Endothelial cell of umbilical vein (primary cell): ENCODE data around the gene PTGDS. TPM values are rescaled to one million over a fixed set of nuclear protein-coding genes. Genes with fewer than 3 reads are reported as not detected.

Experiments used
- BruUV-seq: library from RNA; stranded (reverse); fragments of 400-500 nt; replicated peaks from 2 replicates; lab custom pipeline; 2021; lab: Mats Ljungman, UMichigan
- CTCF ChIA-PET: fragments of 300-600, 350-600 bp; sonication (Branson Sonifier 250); formaldehyde crosslinking; loops from one replicate; lab custom pipeline; 2021; ENCODE audit warnings: antibody characterized with exemption, inconsistent platforms; lab: Charles Lee
- POLR2A ChIA-PET: fragments of 300-600, 350-600 bp; sonication (Branson Sonifier 250); formaldehyde crosslinking; loops from one replicate; lab custom pipeline; 2021; ENCODE audit warnings: antibody characterized with exemption, inconsistent platforms; lab: Charles Lee
- DNase-seq: peaks from one replicate; pipeline ENCODE4 v3.0.0-alpha.2; 2011; ENCODE audit warnings: low read depth, low spot score
- FAIRE-seq: peaks from 2 replicates; lab custom pipeline; 2011; peaks lifted over from hg19 to GRCh38; lab: Jason Lieb, UNC
- H2AFZ ChIP-seq: 2 replicates; pipeline ENCODE4 v1.6.0; 2012; ENCODE audit warnings: low read depth, low read length, control low read depth, inconsistent platforms
- H3K27ac ChIP-seq: 2 replicates; pipeline ENCODE4 v1.5.1; 2011; ENCODE audit warnings: low read depth, mild to moderate bottlenecking, control low read depth, low read length, moderate library complexity; ENCODE audit not compliant: insufficient read depth
- H3K27me3 ChIP-seq, 2 experiments: 2 replicates each; pipeline versions ENCODE4 v1.6.0 to v1.6.1; 2011; ENCODE audit warnings: low read length in 2 of 2, mixed read lengths in 1 of 2; ENCODE audit not compliant: control insufficient read depth in 2 of 2, insufficient read depth in 2 of 2
- H3K36me3 ChIP-seq, 2 experiments: 2 replicates in 1 of 2; 3 replicates in 1 of 2; pipeline ENCODE4 v1.5.1; 2011; ENCODE audit warnings: low read length in 2 of 2, mild to moderate bottlenecking in 1 of 2, moderate library complexity in 1 of 2; ENCODE audit not compliant: control insufficient read depth in 2 of 2, insufficient read depth in 2 of 2; ENCODE audit errors: extremely low read depth in 1 of 2
- H3K4me1 ChIP-seq: 3 replicates; pipeline ENCODE4 v1.5.1; 2011; ENCODE audit warnings: mild to moderate bottlenecking, low read length; ENCODE audit not compliant: control insufficient read depth, insufficient read depth; ENCODE audit errors: extremely low read depth
- H3K4me2 ChIP-seq: 2 replicates; pipeline ENCODE4 v1.6.1; 2011; ENCODE audit warnings: low read length, control low read depth, mixed read lengths; ENCODE audit not compliant: insufficient read depth
- H3K4me3 ChIP-seq, 3 experiments: fragments of 200-600 bp in 1 of 3; sonication (generic), shearing (Covaris generic) in 1 of 3; replicated peaks in 1 of 3; 2 replicates each; pipeline ENCODE4 v1.5.1; 2011 to 2016; ENCODE audit warnings: control low read depth in 3 of 3, low read length in 3 of 3, mild to moderate bottlenecking in 2 of 3, inconsistent platforms in 1 of 3, low read depth in 1 of 3, moderate library complexity in 1 of 3; ENCODE audit not compliant: insufficient read depth in 1 of 3
- H3K79me2 ChIP-seq: 2 replicates; pipeline ENCODE4 v1.6.0; 2012; ENCODE audit warnings: low read length, inconsistent platforms; ENCODE audit not compliant: control insufficient read depth, insufficient read depth
- H3K9ac ChIP-seq: replicated peaks from 2 replicates; pipeline ENCODE3; 2011; ENCODE audit warnings: low read length, control low read depth; ENCODE audit not compliant: insufficient read depth; ENCODE audit errors: extremely low read depth
- H3K9me1 ChIP-seq: replicated peaks from 3 replicates; pipeline ENCODE4 v1.6.0; 2011; ENCODE audit warnings: mild to moderate bottlenecking, low read length; ENCODE audit not compliant: control insufficient read depth, insufficient read depth; ENCODE audit errors: extremely low read depth
- H3K9me3 ChIP-seq: replicated peaks from 2 replicates; pipeline ENCODE4 v1.5.1; 2012; ENCODE audit warnings: low read length, inconsistent platforms; ENCODE audit not compliant: control insufficient read depth, insufficient read depth
- H4K20me1 ChIP-seq: replicated peaks from 2 replicates; pipeline ENCODE3; 2011; ENCODE audit warnings: mild to moderate bottlenecking, low read length; ENCODE audit not compliant: control insufficient read depth, insufficient read depth; ENCODE audit errors: extremely low read depth
- CTCF ChIP-seq, 2 donors: IDR thresholded peaks; 1 replicate in 1 of 2; 2 replicates in 1 of 2; pipeline ENCODE4 v1.5.1; 2011; ENCODE audit warnings: low read length in 2 of 2, mild to moderate bottlenecking in 2 of 2, moderate library complexity in 2 of 2, control low read depth in 1 of 2, inconsistent platforms in 1 of 2, low read depth in 1 of 2; ENCODE audit not compliant: insufficient read depth in 1 of 2; ENCODE audit errors: extremely low read depth in 1 of 2
- EZH2 ChIP-seq: IDR thresholded peaks from 2 replicates; pipeline ENCODE4 v1.6.1; 2012; ENCODE audit warnings: borderline replicate concordance, low read depth, mild to moderate bottlenecking, moderate library complexity, low read length, inconsistent platforms; ENCODE audit not compliant: severe bottlenecking
- FOS ChIP-seq: IDR thresholded peaks from 2 replicates; pipeline ENCODE4 v1.6.1; 2011; ENCODE audit warnings: mild to moderate bottlenecking, low read length, moderate library complexity, borderline replicate concordance; ENCODE audit not compliant: insufficient read depth
- GATA2 ChIP-seq: IDR thresholded peaks from 2 replicates; pipeline ENCODE4 v1.7.0; 2011; ENCODE audit warnings: low read depth, mild to moderate bottlenecking, moderate library complexity, mixed read lengths, low read length; ENCODE audit not compliant: insufficient read length, insufficient read depth
- JUN ChIP-seq: IDR thresholded peaks from 2 replicates; pipeline ENCODE4 v1.6.1; 2011; ENCODE audit warnings: borderline replicate concordance, low read depth; ENCODE audit not compliant: insufficient read length, insufficient read depth
- MAX ChIP-seq: IDR thresholded peaks from 2 replicates; pipeline ENCODE4 v1.6.1; 2011; ENCODE audit not compliant: insufficient read depth, insufficient read length
- MYC ChIP-seq: IDR thresholded peaks from one replicate; pipeline ENCODE4 v1.6.1; 2011; ENCODE audit warnings: mild to moderate bottlenecking, low read depth, low read length
- POLR2A ChIP-seq: IDR thresholded peaks from 2 replicates; pipeline ENCODE4 v1.6.1; 2012; ENCODE audit warnings: low read depth, mild to moderate bottlenecking, control low read depth, low read length
- POLR2AphosphoS5 ChIP-seq: IDR thresholded peaks from 2 replicates; pipeline ENCODE4 v1.6.1; 2012; ENCODE audit warnings: low read depth, mild to moderate bottlenecking, control low read depth, low read length, moderate library complexity; ENCODE audit not compliant: insufficient read depth
- dilution Hi-C: fragments of 300-500 bp; cut with MboI; formaldehyde crosslinking; loops from one replicate; pipeline ENCODE4 v1.15.0; 2019; ENCODE audit warnings: low sequenced_read_pairs; ENCODE audit not compliant: extremely low pct_ligation_motif_present
- intact Hi-C: fragments of 100-400 bp; cut with micrococcal nuclease; formaldehyde crosslinking; loops from one replicate; pipeline ENCODE4 v1.10.0; 2022
- polyA plus RNA-seq, 4 experiments: library from polyadenylated mRNA; depleted of rRNA in 3 of 4; stranded (reverse) in 3 of 4; unstranded in 1 of 4; fragments of >200 nt; gene quantifications; 2 replicates each; pipeline versions ENCODE4 v1.2.1 to v1.2.3, GENCODE V29; 2011 to 2012; ENCODE audit warnings: missing spikeins in 1 of 4
- total RNA-seq: library from RNA; stranded (reverse); gene quantifications from 2 replicates; pipeline ENCODE4 v1.2.3, GENCODE V29; 2021

PTGDS gene
- total and polyA plus RNA-seq, 2 donors (not counting 3 experiments of a cell fraction or from before 2014, with no cell fraction given): not detected

- no peaks in the 10 kb centered on the region for H3K79me2 ChIP-seq
- CTCF ChIA-PET: interaction anchor here (2.0 kb wide), 1 partner anchor 14 kb away, joined by 10 read pairs; no protein-coding TSS in a partner anchor
- BruUV-seq: no TSS peak
- DNase-seq: no peak
- no peaks in the 10 kb centered on the region for H4K20me1 ChIP-seq
- H3K27ac ChIP-seq: no peak overlapping the region
- dilution Hi-C loops: no loop called here
- TF ChIP-seq CTCF (IDR thresholded peaks at IDR 0.05; ENCODE audit: extremely low read depth in 1 of 2, insufficient read depth in 1 of 2, low read depth in 1 of 2, low read length in 2 of 2) (no peak), POLR2AphosphoS5 (no peak), POLR2A (no peak), FOS (no peak), GATA2 (no peak), MYC (no peak), JUN (no peak), MAX (no peak), EZH2 (no peak)
- FAIRE-seq: no peak
- H3K4me1 ChIP-seq: no peaks in the 10 kb centered on the region
- H3K36me3 ChIP-seq: no peaks in the 10 kb centered on the region
- intact Hi-C loops: no loop called here
- H3K9ac ChIP-seq: no peak overlapping the region
- H3K4me2 ChIP-seq: no peak overlapping the region
- POLR2A ChIA-PET: interaction anchor here (0.9 kb wide), 1 partner anchor 23 kb away, joined by 3 read pairs; the partner anchor contains the start of gene PAXX
- H3K9me3 ChIP-seq: no peaks in the 10 kb centered on the region
- no peak overlapping the region for H3K4me3 ChIP-seq
- H3K27me3 ChIP-seq: no peaks in the 10 kb centered on the region
- no peaks in the 10 kb centered on the region for H3K9me1 ChIP-seq
- H2AFZ ChIP-seq: no peak overlapping the region
Measured at GRCh38 chr9:137014776-137015539, 37.7 kb downstream of the PTGDS start.
